Vein endothelial cell (primary cell): ENCODE measurements around the gene S100A1. TPM values are rescaled to one million over a fixed set of nuclear protein-coding genes. Genes with fewer than 3 reads are reported as not detected.

Experiments
- total RNA-seq: library from RNA; depleted of rRNA; stranded (reverse); fragments of >200 nt; gene quantifications from 2 replicates; pipeline ENCODE4 v1.2.3, GENCODE V29; 2012

S100A1 gene
- 0.38 TPM in 1 of 2 replicates, not detected in the other for total RNA-seq

DNA sequence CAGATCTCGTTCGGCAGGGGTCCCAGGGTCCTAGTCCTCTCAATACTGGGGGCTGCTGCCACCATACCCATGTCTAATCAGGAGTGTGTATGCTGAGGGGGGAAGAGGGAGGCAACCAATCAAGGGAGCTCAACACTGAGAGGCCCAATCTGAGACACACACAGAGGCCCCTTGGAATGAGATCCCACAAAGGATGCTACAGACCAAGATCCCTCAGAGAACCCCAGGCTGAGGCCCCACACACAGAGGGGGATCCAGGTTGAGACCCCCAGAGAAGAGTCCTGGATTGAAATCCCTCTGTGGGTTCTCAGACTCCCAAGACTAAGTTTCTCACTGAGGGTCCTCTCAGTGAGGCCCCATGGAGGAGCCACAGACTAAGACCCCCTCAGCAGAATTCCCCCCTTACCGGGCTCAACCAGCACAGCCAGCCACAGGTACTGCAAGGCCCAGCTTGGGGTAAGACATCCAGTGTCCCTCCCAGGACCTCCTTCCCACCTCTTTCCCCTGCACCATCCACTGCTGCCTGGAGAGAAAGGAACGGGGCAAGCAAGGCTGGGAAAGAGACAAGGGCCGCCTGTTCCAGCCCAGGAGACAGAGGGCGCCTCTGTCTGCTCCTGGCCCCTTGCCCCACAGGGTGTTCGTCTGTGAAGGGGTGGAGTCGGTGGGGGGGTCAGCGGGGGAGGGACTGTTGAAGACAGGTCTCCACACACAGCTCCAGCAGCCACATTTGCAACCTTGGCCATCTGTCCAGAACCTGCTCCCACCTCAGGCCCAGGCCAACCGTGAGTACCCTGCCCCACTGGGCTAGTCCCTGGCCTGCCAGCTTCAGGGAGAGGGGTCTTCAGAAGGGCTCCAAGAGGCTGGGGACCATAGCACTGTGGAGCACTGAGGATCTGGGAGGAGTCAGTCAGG lies at the start of gene S100A1:
Gene S100A1, plus strand, starts transcription at position 720 of the 912 bp plus-strand sequence. CDS start 2,088 bp downstream, outside the sequence.

DNA sequence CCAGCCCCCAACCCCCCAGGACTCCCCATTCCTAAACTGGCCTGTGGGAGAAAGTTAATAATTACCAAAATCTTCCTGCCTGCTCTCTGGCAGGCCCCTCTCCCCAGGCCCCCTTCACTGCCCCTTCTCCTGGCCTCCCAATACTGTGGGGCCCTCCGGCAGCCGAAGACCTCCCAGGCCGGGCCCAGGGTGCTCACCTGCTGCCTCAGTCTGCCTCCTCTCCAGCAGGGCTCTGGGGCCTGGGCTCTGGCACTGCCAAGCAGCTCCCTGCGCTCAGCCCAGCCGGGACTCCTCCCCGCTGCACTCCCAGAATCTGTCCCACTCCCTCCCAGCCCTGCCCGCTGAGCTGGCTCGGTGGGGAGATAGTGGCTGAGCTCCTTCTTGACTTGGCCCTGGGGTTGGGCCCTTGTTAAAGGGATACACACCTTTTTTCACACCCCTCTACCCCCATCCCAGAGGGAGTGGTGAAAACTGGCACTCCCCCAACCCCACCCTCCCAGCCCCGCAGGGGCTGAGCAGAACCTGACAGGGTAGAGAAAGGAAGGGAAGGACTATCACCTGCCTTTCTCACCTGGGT lies 15.4 kb upstream of the S100A1 start, which contains the start of gene S100A16:
Gene S100A16, minus strand, starts transcription at position 383 of the 577 bp plus-strand sequence. CDS start 4,986 bp downstream, outside the sequence.

DNA sequence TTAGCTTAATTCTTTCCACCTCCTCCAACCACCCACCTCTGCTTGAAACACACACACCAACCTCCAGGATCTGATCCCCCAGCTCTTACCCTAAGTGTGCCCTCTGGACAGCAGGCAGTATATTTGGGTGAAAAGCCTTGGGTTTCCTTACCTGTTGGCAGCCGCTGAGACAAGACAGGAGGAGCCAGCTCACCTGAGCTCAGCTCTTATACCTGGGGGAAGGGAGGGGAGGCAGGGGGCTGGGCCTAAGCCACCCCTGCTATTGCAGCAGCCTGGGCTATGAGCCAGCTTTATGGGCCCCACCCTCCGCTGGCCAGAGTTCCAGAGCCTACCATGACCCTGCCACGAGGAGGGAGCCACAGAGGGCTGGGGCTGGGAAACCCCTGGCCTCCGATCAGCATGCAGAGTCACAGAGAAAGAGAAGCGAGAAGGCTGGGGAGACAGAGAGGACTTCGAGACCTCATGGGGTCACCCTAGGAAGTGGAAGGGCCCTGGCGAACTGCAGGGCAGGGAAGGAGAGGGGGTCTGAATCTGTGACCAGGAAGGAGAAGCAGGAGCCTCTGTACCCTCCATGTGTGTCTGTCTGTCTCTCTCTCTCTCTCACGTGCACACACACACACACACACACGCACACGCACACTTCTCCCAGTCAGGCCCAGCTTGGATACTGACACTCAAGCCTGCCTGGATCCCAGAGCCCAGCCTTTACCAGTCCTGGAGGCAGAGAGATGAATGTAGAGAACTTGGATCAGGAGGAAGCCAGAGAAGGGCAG lies 11.9 kb upstream of the S100A1 start, which contains the start of gene S100A14:
Gene S100A14, minus strand, starts transcription at position 182 of the 773 bp plus-strand sequence. CDS start 467 bp downstream, outside the sequence.

DNA sequence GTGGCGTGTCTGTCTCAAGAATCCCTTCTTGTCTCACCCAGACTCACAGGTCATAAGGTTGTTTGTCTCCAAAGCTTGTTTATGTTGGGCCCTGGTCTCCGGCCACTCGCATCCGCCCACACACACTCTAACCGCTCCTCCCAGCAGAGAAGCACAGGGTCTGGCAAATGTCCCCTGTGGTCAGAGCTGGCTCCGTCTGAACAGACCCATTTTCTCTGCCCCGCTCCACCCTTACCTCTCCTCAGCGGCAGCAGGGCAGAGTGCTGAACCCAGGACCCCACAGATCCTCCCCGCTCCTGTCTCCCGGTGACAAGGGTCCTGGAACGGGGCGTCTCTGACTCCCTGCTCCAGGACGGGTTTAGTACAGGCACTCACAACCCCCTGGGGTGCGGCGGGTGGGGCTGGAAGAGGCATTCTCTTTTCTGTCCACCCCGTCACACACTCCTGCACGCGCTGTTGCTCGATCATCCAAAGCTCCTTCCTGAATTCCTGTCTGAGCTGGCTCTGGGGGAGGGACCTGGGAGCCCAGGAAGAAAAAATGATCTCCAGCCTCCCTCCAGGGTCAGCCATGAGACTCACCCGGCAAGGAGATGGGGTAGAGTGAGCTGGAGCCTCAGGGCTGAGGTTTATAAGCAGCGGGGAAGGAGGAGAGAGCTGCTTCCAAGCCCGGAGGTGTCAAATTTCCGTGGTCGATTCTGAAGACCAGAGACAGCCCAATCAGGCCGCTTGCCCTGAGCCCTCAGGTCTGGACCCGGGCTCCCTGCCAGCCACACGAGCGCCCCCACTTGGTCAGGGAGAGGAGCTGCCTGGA lies 1.1 kb upstream of the S100A1 start, which contains the start of gene S100A13:
Gene S100A13, minus strand, starts transcription at position 602 of the 811 bp plus-strand sequence. CDS start 1,033 bp downstream, outside the sequence.

DNA sequence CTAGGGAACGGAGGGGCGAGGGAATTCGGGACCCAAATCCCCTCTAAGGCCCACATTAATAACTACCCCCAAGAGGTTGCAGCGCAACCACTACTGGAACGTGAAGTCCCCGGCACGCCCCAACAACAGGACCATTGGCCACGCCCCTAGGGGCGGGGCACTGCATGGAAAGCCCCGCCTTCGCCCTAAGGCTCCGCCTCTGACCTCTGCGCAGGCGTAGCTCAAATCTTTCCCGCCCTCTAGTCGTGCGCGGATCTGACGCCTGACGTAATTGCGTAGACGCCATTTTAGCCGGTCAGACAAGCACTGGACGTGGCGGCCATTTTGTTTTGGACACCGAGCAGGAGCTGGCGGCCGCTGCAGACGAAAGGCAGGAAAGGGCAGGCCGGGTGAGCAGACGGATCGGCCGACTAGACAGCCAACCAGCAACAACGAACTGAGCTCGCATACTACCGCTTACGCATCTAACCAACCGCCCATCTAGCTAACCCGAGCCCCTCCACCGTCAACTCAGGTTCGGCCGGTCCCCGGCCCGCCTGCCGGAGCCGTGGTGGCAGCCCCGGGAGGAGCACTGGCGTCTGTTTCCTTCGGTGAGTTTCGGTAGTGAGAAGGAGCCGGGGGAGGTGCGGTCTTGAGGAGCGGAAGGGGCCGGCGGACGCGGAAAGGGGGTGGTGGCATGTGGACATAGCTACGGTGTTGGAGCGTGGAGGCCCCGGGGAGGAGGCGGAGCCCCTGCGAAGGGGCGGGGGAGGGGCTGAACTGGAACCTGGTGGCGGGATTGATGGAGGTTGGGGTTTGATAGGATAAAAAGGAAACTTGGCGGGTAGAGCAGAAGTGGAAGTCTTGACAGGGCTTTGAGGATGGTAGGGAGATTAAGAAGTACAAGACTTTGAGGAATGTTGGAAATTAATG lies 5.8 kb downstream of the S100A1 start, which contains the start of gene CHTOP:
Gene CHTOP, plus strand, starts transcription at position 313 of the 912 bp plus-strand sequence. CDS start 2,523 bp downstream, outside the sequence.

DNA sequence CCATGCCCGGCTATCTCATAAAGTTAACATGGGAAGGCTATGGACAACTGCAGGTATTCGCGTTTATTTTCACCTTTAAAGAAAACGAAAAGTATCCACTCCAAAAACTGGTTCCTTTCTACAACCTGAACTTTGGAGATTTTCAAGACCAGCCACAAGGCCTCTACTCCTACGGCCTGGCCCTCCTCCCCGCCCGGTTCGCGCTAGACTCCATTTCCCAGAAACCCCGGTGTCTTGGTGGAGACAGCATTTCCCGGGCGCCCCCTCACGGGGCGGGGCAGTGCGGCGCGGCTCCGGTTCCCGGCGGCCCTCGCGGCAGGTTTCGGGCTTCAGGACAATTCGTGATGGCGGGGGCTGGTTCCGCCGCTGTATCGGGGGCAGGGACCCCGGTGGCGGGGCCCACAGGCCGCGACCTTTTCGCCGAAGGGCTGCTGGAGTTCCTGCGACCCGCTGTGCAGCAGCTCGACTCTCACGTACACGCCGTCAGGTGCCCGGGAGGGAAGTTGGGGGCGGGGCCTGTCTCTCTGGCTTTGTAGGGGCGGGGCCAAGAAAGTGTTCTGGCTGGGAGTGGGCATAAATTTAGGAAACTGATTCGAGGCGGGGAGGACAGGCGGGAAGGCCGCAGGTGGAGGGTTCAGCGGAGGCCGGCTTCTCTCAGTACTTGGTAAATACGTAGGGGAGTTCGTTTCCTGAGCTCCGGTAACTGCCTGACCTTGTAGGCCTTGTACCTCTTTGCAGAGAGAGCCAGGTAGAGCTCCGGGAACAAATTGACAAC lies 30.4 kb downstream of the S100A1 start, which contains the start of gene SNAPIN:
Gene SNAPIN, plus strand, starts transcription at position 304 of the 775 bp plus-strand sequence. Its CDS starts 41 bp downstream, at position 345.

DNA sequence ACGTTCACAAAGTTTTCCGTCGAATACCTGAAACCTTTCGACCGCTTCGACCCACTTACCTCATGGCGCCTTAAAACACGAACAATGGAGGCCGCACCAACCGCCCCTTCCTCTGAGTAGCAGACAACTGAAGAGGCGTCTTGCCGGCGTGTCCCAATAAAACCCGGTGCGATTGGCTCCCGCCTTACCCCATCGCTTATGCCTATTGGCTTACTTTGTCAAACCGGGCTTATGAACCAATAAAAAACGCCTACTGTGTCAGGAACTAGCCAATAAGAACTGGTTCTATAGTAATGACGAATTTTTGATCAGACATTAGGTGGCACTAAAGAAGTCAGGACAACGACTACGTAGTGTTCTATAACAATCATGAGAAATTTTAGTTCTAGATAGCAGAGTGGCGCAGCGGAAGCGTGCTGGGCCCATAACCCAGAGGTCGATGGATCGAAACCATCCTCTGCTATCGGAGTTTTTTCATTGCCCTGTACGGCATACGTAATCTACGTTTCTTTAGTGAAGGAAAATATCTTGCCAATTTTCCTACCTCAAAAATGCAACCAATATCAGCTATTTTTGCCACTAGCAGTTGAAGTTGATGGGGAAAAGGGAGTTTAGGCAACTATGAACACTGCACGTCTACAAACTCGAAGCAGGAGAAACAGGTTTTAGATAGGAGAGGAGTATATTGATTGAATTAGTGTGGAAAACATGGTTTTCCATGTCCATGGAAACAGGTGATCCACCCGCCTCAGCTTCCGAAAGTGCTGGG lies 42.8 kb downstream of the S100A1 start, which contains the start of gene ILF2:
Gene ILF2, minus strand, starts transcription at position 135 of the 769 bp plus-strand sequence. Its CDS starts 71 bp downstream, at position 64.

DNA sequence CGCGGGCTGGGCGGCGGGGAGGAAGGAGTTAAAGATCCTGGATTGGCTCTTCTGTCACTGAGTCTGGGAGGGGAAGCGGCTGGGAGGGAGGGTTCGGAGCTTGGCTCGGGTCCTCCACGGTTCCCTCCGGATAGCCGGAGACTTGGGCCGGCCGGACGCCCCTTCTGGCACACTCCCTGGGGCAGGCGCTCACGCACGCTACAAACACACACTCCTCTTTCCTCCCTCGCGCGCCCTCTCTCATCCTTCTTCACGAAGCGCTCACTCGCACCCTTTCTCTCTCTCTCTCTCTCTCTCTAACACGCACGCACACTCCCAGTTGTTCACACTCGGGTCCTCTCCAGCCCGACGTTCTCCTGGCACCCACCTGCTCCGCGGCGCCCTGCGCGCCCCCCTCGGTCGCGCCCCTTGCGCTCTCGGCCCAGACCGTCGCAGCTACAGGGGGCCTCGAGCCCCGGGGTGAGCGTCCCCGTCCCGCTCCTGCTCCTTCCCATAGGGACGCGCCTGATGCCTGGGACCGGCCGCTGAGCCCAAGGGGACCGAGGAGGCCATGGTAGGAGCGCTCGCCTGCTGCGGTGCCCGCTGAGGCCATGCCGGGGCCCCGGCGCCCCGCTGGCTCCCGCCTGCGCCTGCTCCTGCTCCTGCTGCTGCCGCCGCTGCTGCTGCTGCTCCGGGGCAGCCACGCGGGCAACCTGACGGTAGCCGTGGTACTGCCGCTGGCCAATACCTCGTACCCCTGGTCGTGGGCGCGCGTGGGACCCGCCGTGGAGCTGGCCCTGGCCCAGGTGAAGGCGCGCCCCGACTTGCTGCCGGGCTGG lies 50.5 kb downstream of the S100A1 start, which contains the start of gene NPR1:
Gene NPR1, plus strand, starts transcription at position 170 of the 818 bp plus-strand sequence. Its CDS starts 421 bp downstream, at position 591.

Other genes starting within 250 kb of the S100A1 start
- not detected in 2 replicates for gene S100A8, start 237.4 kb upstream of the S100A1 start, total RNA-seq
- not detected in 2 replicates for gene S100A7A, start 211.9 kb upstream of the S100A1 start, total RNA-seq
- not detected in 2 replicates for gene S100A7, start 167.8 kb upstream of the S100A1 start, total RNA-seq
- 478 and 546 TPM in 2 replicates for gene S100A6, start 92.4 kb upstream of the S100A1 start, total RNA-seq
- gene S100A5, start 87.5 kb upstream of the S100A1 start, total RNA-seq, result not detected in 2 replicates
- 5.2 and 5.7 TPM in 2 replicates for gene S100A4, start 82.6 kb upstream of the S100A1 start, total RNA-seq
- 0.98 and 2.4 TPM in 2 replicates for gene S100A3, start 79.2 kb upstream of the S100A1 start, total RNA-seq
- gene S100A2, start 62.6 kb upstream of the S100A1 start, total RNA-seq, result 0.33 and 0.86 TPM in 2 replicates
- gene S100A16, start 15.3 kb upstream of the S100A1 start, total RNA-seq, result 678 and 716 TPM in 2 replicates
- not detected in 2 replicates for gene S100A14, start 12.1 kb upstream of the S100A1 start, total RNA-seq
- 65.8 and 96.4 TPM in 2 replicates for gene S100A13, start 929 bp upstream of the S100A1 start, total RNA-seq
- gene CHTOP, start 5.6 kb downstream of the S100A1 start, total RNA-seq, result 35.5 and 35.6 TPM in 2 replicates
- 45.2 and 53.9 TPM in 2 replicates for gene SNAPIN, start 30.3 kb downstream of the S100A1 start, total RNA-seq
- 258 and 299 TPM in 2 replicates for gene ILF2, start 42.6 kb downstream of the S100A1 start, total RNA-seq
- gene NPR1, start 50.3 kb downstream of the S100A1 start, total RNA-seq, result 7.2 and 11.7 TPM in 2 replicates
- gene INTS3, start 99.6 kb downstream of the S100A1 start, total RNA-seq, result 50.0 and 50.6 TPM in 2 replicates
- gene SLC27A3, start 147.0 kb downstream of the S100A1 start, total RNA-seq, result 11.6 and 16.0 TPM in 2 replicates